Activated CD4-positive, alpha-beta T cell treated with anti-CD3 and anti-CD28 coated beads for 1 hour (primary cell): ENCODE measurements around the gene CARD14.
A peak's percentile ranks its signal among the peaks of the same experiment; 100 is the strongest.
"Not testable (repeated sequence)": the region's sequence is repeated elsewhere in the genome, so short reads cannot be mapped to it uniquely, and the experiment has no call there.

ENCODE experiments used
- DNase-seq: peaks from one replicate; pipeline ENCODE4 v3.0.0-alpha.2; 2020

CARD14 gene

GRCh38 chr17:80187090-80187489, 17.3 kb downstream of the CARD14 start:
- DNase-seq: no peak

GRCh38 chr17:80187515-80187941, 17.7 kb downstream of the CARD14 start:
- DNase-seq: no peak

GRCh38 chr17:80189611-80190010, 19.8 kb downstream of the CARD14 start:
- no peak for DNase-seq

GRCh38 chr17:80190716-80191115, 20.9 kb downstream of the CARD14 start:
- no peak for DNase-seq

GRCh38 chr17:80191192-80191591, 21.4 kb downstream of the CARD14 start:
- no peak for DNase-seq

- no peak for DNase-seq
These were observed 22.2 kb downstream of the CARD14 start for GRCh38 chr17:80191865-80192661.

- no peak for DNase-seq
These were observed 25.3 kb downstream of the CARD14 start for GRCh38 chr17:80195141-80195540.

GRCh38 chr17:80195671-80196529, 26.1 kb downstream of the CARD14 start:
- DNase-seq: peak; percentile 47

GRCh38 chr17:80196652-80197051, 26.8 kb downstream of the CARD14 start:
- DNase-seq: no peak

- DNase-seq: no peak
These were observed 28.4 kb downstream of the CARD14 start for GRCh38 chr17:80198144-80198661.

- not testable (repeated sequence) for DNase-seq
These were observed 29.5 kb downstream of the CARD14 start for GRCh38 chr17:80199295-80199694.

GRCh38 chr17:80201446-80201845, 31.6 kb downstream of the CARD14 start:
- DNase-seq: no peak

- DNase-seq: no peak
These were observed 32.4 kb downstream of the CARD14 start for GRCh38 chr17:80202197-80202596.

- DNase-seq: no peak
These were observed 33.7 kb downstream of the CARD14 start for GRCh38 chr17:80203471-80203963.

- no peak for DNase-seq
These were observed 35.0 kb downstream of the CARD14 start for GRCh38 chr17:80204626-80205468.

GRCh38 chr17:80205811-80206210, 36.0 kb downstream of the CARD14 start:
- DNase-seq: no peak

- DNase-seq: no peak
These were observed 38.2 kb downstream of the CARD14 start for GRCh38 chr17:80208050-80208449.

- no peak for DNase-seq
These were observed 39.9 kb downstream of the CARD14 start for GRCh38 chr17:80209765-80210164.

GRCh38 chr17:80210348-80211108, 40.7 kb downstream of the CARD14 start:
- DNase-seq: no peak

- DNase-seq: no peak
These were observed 42.3 kb downstream of the CARD14 start for GRCh38 chr17:80212109-80212508.

GRCh38 chr17:80212511-80212910, 42.7 kb downstream of the CARD14 start:
- no peak for DNase-seq
